Stimulated activated CD8-positive, alpha-beta memory T cell treated with anti-CD3 and anti-CD28 coated beads, Interleukin-15, amount 100 ng/mL, for 1 hour (primary cell): ENCODE measurements around the gene SART3.
"Not testable (repeated sequence)": the region's sequence is repeated elsewhere in the genome, so short reads cannot be mapped to it uniquely, and the experiment has no call there.

ENCODE experiments used
- DNase-seq: peaks from one replicate; pipeline ENCODE4 v3.0.0-alpha.2; 2020; ENCODE audit warnings: low read depth

The SART3 gene

GRCh38 chr12:108487029-108487428 is 73.9 kb downstream of the SART3 start:
- DNase-seq = not testable (repeated sequence)

GRCh38 chr12:108485371-108485770 is 75.6 kb downstream of the SART3 start:
- not testable (repeated sequence) for DNase-seq

DNA sequence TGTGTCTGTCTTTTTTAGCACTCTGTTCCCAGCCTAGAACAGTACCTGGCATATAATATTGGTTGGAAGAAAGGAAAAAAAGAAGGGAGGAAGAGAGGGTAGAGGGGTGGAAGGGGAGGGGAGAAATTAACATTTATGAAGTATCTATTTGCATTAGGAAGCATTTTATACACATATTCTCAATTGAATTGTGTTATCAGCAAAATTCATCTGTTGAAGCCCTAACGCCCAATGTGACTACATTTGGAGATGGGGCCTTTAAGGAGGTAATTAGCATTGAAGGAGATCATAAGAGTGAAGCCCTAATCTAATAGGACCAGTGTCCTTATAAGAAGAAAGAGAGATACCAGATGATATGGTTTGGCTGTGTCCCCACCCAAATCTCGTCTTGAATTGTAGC is 76.1 kb downstream of the SART3 start:
- no peak for DNase-seq

DNA sequence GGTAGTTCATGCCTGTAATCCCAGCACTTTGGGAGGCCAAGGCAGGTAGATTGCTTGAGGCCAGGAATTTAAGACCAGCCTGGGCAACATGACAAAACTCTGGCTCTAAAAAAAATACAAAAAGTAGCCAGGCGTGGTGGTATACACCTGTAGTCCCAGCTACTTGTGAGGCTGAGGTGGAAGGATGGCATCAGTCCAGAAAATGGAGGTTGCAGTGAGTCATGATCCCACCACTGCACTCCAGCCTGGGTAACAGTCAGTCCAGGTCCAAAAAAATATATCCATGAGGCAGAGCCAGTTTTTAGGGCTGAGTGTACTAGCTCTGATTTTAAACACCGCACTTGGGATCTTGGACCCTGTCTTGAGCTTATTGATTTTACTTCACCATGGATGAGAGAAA is 76.5 kb downstream of the SART3 start:
- no peak for DNase-seq

- no peak for DNase-seq
Observed at GRCh38 chr12:108483213-108484059, 77.5 kb downstream of the SART3 start.

DNA sequence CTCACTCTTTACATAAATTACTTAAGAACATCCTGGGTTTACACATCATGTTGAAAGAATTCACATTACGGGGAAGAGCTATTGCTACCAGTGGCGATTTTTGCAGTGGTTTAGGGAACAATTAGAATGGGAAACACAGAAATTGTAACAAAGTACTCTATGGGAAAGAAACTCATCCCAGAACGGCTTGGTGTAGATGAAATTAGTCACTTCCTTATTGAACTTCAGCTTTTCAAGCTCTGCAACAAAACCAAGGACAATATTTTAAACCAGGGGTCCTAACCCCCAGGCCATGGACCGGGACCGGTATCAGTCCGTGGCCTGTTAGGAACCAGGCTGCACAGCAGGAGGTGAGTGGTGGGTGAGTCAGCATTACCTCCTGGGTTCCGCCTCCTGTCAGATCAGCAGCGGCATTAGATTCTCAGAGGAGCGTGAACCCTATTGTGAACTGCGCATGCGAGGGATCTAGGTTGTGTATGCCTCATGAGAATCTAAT is 78.2 kb downstream of the SART3 start:
- no peak for DNase-seq

- DNase-seq = no peak
Observed at GRCh38 chr12:108479364-108480070, 81.5 kb downstream of the SART3 start.

GRCh38 chr12:108478611-108479206 is 82.3 kb downstream of the SART3 start:
- no peak for DNase-seq

DNA sequence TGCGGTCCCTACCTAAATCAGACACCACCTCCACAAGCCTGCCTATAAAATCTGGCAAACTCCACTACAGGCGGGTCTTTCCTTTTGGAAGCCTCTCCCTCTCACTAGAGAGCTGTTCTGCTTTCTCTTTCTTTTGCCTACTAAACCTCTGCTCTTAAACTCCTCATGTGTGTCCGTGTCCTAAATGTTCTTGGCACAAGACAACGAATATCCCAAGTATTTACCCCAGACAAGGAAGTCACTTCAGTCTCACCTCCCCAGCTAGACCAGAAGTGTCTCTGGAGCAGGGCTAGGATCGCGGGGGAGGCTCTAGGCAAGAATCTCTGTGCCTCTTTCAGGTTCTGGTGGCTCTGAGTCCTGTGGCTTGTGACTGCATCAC is 83.1 kb downstream of the SART3 start:
- DNase-seq = no peak

DNA sequence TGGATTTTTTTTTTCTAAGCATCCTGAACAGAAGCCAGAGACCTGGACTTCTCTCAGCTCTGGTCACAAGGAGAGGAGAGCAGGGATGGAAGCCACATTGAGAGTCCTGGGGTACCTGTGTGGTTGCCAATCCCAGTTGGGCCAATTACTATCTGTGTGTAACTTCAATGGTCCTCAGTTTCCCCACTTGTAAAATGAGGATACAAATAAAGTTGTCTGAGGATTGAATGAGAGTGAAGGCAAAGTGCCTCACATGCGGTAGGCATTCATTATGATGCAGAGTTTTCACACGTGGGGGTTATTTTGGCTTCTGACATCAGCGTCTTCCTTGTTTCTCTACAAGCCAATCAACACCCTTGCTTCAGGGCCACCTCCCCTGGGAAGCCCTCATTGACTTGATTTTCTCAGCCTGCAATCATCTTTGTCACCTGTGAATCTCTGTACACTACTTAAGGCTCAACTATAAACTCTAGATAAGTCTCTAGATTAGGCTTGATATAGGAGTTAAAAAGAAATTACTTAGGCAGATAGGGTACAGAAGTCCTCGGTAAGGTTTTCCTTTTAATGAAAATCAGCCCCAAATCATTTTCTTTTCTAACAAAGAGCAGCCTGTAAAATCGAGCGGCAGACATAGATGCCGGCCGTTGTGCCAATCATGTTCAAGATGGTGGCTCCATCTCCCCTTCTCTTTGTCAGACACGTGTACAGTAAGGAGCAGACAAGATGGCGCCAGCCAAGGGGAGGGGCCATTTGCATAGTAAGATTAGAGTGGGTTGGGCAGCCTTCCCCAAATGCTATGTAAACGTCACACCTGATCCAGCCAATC is 83.7 kb downstream of the SART3 start:
- DNase-seq = no peak

- no peak for DNase-seq
Observed at GRCh38 chr12:108475396-108475795, 85.6 kb downstream of the SART3 start.

GRCh38 chr12:108473400-108474055 is 87.4 kb downstream of the SART3 start:
- DNase-seq = no peak
